Stimulated activated CD8-positive, alpha-beta memory T cell treated with anti-CD3 and anti-CD28 coated beads, Interleukin-12 subunit alpha, Interleukin-12 subunit beta, amount 100 ng/mL, for 24 hours (primary cell): ENCODE results near the gene RRP1.

Source experiments
- DNase-seq: peaks from one replicate; pipeline ENCODE4 v3.0.0-alpha.2; 2020; ENCODE audit errors: extremely low read depth

Gene RRP1

GRCh38 chr21:43758111-43758641 lies 31.2 kb upstream of the RRP1 start:
- no peak for DNase-seq

DNA sequence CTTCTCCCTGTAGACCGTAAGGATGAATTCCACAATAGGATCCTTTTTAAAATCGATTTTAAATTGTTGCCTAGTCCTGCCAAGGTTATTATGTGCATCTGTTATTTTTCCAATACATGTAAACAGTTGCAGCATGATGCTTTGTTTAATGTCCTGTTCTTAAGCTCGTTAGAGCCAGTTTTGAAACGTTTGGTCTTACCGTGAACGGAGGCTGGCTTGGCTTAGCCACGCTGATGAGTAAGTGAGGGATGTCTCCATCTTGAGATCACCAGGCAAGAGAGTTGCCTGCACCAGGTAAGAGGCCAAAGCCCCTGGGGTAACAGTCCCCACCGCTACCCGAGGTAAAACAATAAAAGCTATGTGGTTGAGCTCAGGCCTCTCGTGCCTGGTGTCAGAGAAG lies 30.6 kb upstream of the RRP1 start:
- no peak for DNase-seq

DNA sequence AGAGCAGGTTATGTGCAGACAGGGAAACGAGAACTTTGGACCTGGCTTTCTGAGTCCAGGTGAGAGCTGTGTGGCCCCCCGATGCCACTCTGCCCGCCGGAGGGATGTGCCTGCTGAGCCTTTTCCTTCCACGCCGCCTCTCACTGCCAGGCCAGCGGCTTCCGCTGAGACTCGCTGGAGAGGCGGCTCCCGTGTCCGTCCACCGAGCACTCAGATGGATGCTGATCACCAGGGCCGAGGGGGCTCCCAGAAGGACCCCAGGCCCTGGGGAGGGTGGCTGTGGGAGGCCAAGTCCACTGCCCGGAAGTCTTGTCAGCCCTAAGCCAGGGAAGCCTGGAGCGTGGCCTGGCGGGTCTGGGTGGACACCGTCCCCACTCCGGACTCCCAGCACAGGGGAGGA lies 29.7 kb upstream of the RRP1 start:
- DNase-seq, result no peak

GRCh38 chr21:43760391-43760958 lies 28.9 kb upstream of the RRP1 start:
- no peak for DNase-seq

DNA sequence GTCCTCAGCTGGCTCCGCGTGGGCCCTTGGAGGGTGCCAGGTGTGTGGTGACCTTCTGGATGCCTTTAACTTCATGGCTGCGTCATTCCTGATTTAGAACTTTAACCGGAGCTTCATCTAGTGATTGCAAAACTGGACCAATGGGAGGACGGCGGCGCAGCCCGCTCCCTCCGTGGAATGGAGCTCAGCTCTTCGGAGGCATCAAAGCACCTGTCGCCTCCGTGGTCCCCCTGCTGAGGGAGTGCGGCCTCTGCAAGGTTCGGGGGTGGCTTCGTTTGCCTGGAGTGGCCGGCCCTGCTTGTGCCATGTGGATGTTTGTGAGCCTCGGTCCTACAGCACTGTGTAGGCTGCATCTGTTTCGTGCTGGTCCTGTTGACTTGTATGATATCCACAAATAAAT lies 27.5 kb upstream of the RRP1 start:
- no peak for DNase-seq

DNA sequence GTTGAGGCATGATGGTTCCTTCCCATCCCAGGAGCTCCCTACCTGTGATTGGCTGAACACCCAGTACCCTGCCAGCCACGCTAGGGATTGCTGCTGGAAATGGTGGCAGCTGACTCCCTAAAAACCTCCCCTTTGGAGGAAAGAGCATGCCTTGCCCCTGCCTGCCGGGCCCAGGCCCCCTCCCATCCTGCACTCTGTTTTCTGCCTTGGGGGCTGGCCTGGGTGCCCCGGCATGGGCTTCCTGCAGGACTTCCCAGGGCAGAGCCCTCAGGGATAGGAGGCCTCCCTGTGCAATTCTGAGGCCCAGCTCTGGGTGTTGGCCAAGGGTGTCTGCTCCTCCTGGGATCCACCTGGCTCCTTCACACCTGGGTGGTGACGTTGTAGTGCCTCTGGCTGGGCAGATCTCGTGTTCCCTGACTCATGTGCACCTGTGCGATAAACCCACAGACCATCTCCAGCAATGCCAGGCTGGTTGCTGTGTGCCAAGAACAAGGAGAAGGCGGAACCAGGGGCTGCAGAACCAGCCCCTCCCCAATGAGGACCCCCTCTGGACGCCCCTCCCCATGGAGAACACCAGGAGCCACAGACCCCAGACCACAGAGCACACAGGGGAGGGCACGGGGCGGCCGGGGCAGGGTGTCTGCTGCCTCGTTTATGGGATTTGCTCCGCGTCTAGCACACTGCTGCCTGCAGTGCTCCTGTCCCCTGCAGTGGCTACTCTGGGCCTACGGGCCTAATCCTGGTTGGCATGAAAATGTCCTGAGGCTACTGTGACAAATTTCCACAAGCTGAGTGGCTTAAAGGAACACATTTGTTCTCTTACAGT lies 26.9 kb upstream of the RRP1 start:
- no peak for DNase-seq

- DNase-seq, result no peak
Observed at GRCh38 chr21:43763901-43764523, 25.4 kb upstream of the RRP1 start.

- DNase-seq, result no peak
Observed at GRCh38 chr21:43764576-43765495, 24.5 kb upstream of the RRP1 start.

DNA sequence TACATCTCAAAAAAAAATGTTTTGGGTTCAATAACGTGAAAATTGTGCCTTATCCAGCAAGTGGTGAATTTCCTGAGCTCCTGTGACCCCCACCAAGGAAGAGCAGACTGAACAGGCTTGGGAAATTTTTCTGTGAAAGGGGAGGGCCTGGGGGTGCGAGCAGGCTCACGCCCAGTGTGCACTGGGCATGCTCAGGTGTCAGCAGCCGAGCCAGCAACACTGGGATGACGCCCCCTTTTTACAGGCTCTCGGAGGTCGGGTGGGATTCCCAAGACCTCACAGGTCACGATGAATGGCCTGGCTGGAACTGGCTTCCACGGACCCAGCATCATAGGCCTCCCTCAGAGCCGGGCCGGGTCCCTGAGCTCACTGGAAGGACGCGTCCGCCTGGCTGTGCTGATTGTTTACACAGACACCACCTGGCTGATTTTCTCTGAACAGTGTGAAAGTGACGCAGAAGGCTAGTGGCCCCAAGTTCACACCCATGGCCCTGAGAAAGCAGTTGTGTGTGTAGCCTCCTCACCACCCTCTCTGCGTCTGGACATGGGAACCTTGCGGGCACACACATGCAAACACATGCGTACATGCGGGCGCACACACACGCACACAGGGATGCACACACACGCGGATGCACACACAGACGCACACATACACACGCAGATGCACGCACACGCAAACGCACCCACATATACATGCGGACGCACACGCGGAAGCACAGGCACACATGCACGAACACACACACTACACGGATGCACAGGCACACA lies 22.5 kb upstream of the RRP1 start:
- DNase-seq, result no peak

- DNase-seq, result no peak
Observed at GRCh38 chr21:43767498-43767983, 21.8 kb upstream of the RRP1 start.

DNA sequence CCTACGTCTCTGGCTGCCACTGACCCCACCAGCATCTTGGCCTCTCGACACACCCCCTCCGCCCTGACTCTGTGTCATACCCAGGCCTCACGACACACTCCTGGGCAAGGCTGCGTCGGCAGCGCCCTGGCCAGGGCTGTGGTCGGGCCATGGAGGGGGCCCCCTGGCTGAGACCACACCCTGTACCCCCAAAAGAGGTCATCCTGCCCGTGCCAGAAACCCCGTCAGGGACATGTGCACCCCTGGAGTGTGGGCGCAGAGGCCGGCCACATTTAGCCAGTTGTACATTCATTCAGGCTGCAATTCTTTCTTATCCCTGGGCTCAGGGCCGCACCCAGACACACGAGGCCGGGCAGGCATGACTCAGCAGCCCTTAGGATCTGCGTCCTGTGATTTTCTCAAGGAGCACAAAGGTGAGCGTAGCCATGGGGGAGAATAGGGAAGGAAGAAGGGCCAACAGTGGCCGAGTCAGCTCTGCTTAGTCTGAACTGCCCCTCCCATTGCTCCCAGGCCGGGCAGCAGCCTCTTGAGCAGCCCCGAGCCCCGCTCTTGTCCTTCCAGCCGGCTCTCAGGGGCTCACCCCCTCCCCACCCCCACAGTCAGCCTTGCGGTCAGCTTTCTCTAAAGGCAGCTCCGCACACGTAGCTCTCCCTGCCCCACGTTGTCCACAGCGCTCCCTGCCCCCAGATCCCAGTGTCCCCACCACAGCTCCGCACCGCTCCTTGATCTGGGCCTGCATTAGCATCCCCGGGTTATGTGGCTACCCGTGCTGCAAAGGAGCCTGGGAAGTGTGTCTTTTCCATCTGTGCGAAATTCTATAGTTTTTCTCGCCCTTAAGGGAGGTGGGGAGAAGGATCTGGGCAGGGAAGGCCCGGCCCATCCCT lies 21.2 kb upstream of the RRP1 start:
- DNase-seq, result no peak

- DNase-seq, result no peak
Observed at GRCh38 chr21:43768868-43769167, 20.6 kb upstream of the RRP1 start.

DNA sequence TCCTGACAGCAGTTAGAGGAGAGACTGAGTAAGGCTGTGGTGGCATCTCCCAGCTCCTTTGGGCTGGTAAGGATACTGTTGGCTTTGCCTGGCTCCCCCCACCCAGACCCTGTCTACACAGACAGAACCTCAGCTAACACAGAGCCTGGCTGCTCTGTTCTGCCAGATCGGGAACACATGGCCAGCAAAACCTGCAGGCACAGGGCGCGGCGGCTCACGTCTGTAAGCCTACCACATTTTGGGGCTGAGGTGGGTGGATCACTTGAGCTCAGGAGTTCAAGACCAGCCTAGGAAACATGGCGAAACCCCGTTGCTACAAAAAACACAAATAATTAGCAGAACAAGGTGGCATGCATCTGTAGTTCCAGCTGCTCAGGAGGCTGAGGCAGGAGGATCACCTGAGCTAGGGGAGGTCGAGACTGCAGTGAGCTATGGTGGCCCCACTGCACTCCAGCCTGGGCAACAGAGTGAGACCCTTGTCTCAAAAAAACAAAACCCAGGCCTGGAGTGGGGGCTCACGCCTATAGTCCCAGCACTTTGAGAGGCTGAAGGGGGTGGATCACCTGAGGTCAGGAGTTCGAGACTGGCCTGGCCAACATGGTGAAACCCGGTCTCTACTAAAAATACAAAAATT lies 19.9 kb upstream of the RRP1 start:
- DNase-seq, result no peak

DNA sequence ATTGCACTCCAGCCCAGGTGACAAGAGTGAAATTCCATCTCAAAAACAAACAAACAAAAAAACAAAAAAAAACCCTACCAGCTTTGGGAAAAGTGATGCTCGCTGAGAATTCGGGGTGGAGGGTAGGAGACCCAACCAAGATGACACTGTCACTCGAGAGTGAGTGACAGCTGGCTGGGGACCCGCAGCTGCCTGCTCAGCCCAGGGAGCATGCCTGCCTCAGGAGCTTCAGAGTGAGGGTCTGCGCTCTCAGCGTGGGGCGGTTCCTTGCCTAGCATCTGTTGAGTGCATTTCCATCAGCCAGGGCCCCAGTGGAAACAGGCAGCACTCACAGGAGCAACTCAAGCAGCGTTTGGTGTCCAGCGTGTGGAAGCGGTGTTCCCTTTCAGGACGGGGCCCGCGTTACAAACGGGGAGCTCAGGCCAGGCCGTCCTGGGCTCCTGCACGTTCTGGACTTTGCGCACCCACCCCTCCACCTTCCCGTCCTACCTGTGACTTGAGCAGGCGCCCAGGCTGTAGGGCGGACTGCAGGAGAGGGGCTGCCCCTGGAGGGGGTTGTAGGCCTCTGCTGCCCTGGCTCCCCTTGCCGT lies 19.2 kb upstream of the RRP1 start:
- DNase-seq, result no peak

DNA sequence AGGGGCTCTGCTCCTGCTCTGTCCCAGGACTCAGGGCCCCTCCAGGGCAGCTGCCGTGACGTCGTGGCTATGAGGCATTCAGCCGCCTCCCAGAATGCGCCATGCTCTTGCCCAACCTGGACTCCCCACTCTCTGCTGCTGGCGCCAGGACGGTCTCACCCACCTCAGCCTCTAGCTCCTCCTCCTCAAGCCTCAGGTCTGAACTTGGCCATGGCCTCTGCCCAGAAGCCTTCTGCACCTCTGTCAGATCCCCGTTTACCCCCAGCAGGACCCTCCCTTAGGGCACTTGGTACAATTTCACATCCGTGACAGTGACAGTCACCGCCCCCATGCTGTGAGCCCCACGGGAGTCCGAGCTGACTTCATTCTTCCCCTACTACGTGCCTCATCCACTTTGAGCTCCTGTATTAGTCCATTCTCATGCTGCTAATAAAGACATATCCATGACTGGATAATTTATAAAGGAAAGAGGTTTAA lies 18.1 kb upstream of the RRP1 start:
- DNase-seq, result no peak

DNA sequence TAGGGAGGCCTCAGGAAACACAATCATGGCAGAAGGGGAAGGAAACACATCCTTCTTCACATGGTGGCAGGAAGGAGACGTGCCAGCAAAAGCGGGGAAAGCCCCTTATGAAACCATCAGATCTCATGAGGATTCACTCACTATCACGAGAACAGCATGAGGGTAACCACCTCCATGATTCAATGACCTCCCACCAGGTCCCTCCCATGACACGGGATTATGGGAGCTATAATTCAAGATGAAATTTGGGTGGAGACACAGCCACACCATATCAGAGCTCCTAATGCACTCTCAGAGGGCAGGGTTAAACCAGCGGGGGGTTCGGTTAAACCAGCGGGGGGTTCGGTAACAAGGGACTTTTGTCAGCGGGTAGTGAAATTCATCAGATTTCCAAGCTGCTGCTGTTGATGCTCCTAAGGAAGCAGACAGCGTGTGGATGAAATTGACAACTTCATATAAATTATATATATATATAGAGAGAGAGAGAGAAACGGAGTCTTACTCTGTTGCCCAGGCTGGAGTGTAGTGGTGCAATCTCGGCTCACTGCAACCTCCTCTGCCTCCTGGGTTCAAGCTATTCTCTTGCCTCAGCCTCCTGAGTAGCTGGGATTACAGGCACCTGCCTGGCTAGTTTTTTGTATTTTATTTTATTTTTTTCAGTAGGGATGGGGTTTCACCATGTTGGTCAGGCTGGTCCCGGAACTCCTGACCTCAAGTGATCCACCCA lies 17.5 kb upstream of the RRP1 start:
- DNase-seq, result no peak

DNA sequence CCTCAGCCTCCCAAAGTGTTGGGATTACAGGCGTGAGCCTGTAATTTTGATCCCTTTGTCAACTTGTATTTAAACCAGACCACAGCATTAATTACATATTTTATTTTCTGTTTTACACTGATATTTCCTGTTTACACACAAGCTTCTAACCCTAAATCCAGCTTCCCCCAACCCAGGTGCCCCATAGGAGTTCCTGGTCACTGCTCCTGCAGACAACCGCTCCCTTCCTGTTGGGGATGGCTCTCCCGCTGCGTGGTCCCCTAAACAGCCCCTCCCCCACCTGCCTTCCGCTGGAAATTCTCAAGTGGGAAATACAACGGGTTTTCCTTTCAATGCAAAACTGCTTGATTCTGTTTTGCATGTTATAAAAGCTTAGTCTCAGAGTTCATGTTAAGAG lies 17.0 kb upstream of the RRP1 start:
- no peak for DNase-seq

GRCh38 chr21:43774163-43774562 lies 15.2 kb upstream of the RRP1 start:
- DNase-seq, result no peak
